ENCODE data around the gene CCR4. TPM values are rescaled to one million over a fixed set of nuclear protein-coding genes. Genes with fewer than 3 reads are reported as not detected.
"Not testable (repeated sequence)": the region's sequence is repeated elsewhere in the genome, so short reads cannot be mapped to it uniquely, and the experiment has no call there.

CCR4 gene
- total and polyA plus RNA-seq, 2 donors (not counting 1 experiment from before 2014, with no cell fraction given), result not detected

- H3K4me2 ChIP-seq (ENCODE audit: extremely low read depth, insufficient read depth, low read length), result no peak overlapping the region
- TF ChIP-seq EZH2 (IDR thresholded peaks at IDR 0.05; ENCODE audit: low read length, missing control alignments) (no peak), CTCF (conservative IDR thresholded peaks at IDR 0.05 in 1 of 2, IDR thresholded peaks at IDR 0.05 in 1 of 2; ENCODE audit: low read depth in 1 of 2, low read length in 2 of 2) (no peak)
- no peaks in the 10 kb centered on the region for H4K20me1 ChIP-seq (ENCODE audit: control insufficient read depth, extremely low read depth, insufficient read depth, low read length)
- no peak overlapping the region for H3K4me3 ChIP-seq (replicated peaks in 1 of 4; ENCODE audit: control extremely low read depth in 1 of 4, insufficient read depth in 1 of 4, low read depth in 3 of 4, low read length in 4 of 4)
- H3K79me2 ChIP-seq (ENCODE audit: control insufficient read depth, insufficient read depth, low read length), result no peaks in the 10 kb centered on the region
- no peaks in the 10 kb centered on the region for H3K9me3 ChIP-seq (ENCODE audit: control insufficient read depth, insufficient read depth, low read depth, low read length)
- H3K27me3 ChIP-seq (ENCODE audit: control insufficient read depth, insufficient read depth, low read length), result no peaks in the 10 kb centered on the region
- no peaks in the 10 kb centered on the region for H3K36me3 ChIP-seq (ENCODE audit: control insufficient read depth, insufficient read depth, low read length)
- H3K4me1 ChIP-seq (ENCODE audit: control insufficient read depth, extremely low read depth, insufficient read depth, low read length), result no peaks in the 10 kb centered on the region
- H2AFZ ChIP-seq (ENCODE audit: low read length), result no peak overlapping the region
- no peak overlapping the region for H3K9ac ChIP-seq (ENCODE audit: insufficient read depth, low read length)
- DNase-seq (ENCODE audit: low read depth in 2 of 2), result peak in 1 of 2 donors; percentile 53
- H3K27ac ChIP-seq (ENCODE audit: insufficient read depth, low read length), result no peak overlapping the region
These were observed 6.3 kb upstream of the CCR4 start for GRCh38 chr3:32945136-32945535.

GRCh38 chr3:32945598-32945997 is 5.8 kb upstream of the CCR4 start:
- not testable (repeated sequence) for H3K36me3 ChIP-seq (ENCODE audit: control insufficient read depth, insufficient read depth, low read length); H3K4me2 ChIP-seq (ENCODE audit: extremely low read depth, insufficient read depth, low read length); H3K27me3 ChIP-seq (ENCODE audit: control insufficient read depth, insufficient read depth, low read length); H3K9me3 ChIP-seq (ENCODE audit: control insufficient read depth, insufficient read depth, low read depth, low read length); H3K4me1 ChIP-seq (ENCODE audit: control insufficient read depth, extremely low read depth, insufficient read depth, low read length); H3K79me2 ChIP-seq (ENCODE audit: control insufficient read depth, insufficient read depth, low read length); H3K9ac ChIP-seq (ENCODE audit: insufficient read depth, low read length); H2AFZ ChIP-seq (ENCODE audit: low read length); DNase-seq (ENCODE audit: low read depth in 2 of 2); H3K27ac ChIP-seq (ENCODE audit: insufficient read depth, low read length); H4K20me1 ChIP-seq (ENCODE audit: control insufficient read depth, extremely low read depth, insufficient read depth, low read length); H3K4me3 ChIP-seq (replicated peaks in 1 of 4; ENCODE audit: control extremely low read depth in 1 of 4, insufficient read depth in 1 of 4, low read depth in 3 of 4, low read length in 4 of 4)

- DNase-seq (ENCODE audit: low read depth in 2 of 2), result no peak
- Histone ChIP-seq H4K20me1 (ENCODE audit: control insufficient read depth, extremely low read depth, insufficient read depth, low read length) (no peaks in the 10 kb centered on the region), H3K36me3 (ENCODE audit: control insufficient read depth, insufficient read depth, low read length) (no peaks in the 10 kb centered on the region), H3K9ac (ENCODE audit: insufficient read depth, low read length) (no peak overlapping the region), H2AFZ (ENCODE audit: low read length) (no peak overlapping the region), H3K4me1 (ENCODE audit: control insufficient read depth, extremely low read depth, insufficient read depth, low read length) (no peaks in the 10 kb centered on the region), H3K27ac (ENCODE audit: insufficient read depth, low read length) (no peak overlapping the region), H3K9me3 (ENCODE audit: control insufficient read depth, insufficient read depth, low read depth, low read length) (no peaks in the 10 kb centered on the region), H3K4me3 (replicated peaks in 1 of 4; ENCODE audit: control extremely low read depth in 1 of 4, insufficient read depth in 1 of 4, low read depth in 3 of 4, low read length in 4 of 4) (no peak overlapping the region), H3K4me2 (ENCODE audit: extremely low read depth, insufficient read depth, low read length) (no peak overlapping the region), H3K27me3 (ENCODE audit: control insufficient read depth, insufficient read depth, low read length) (peaks cover 4% of the 10 kb centered on the region), H3K79me2 (ENCODE audit: control insufficient read depth, insufficient read depth, low read length) (no peaks in the 10 kb centered on the region)
- TF ChIP-seq EZH2 (IDR thresholded peaks at IDR 0.05; ENCODE audit: low read length, missing control alignments), result no peak
- no peak for TF ChIP-seq CTCF (conservative IDR thresholded peaks at IDR 0.05 in 1 of 2, IDR thresholded peaks at IDR 0.05 in 1 of 2; ENCODE audit: low read depth in 1 of 2, low read length in 2 of 2)
These were observed 4.3 kb upstream of the CCR4 start for GRCh38 chr3:32946973-32947788.
